CD4-positive, alpha-beta memory T cell (primary cell): Measurements from ENCODE around the gene BCORL1. TPM values are rescaled to one million over a fixed set of nuclear protein-coding genes. Genes with fewer than 3 reads are reported as not detected.

ENCODE experiments used
- CTCF ChIA-PET: fragments of 350-600 bp; sonication (Branson Sonifier 250); formaldehyde crosslinking; loops from one replicate; lab custom pipeline; 2021; ENCODE audit warnings: inconsistent platforms; ENCODE audit not compliant: partially characterized antibody; lab: Charles Lee
- POLR2A ChIA-PET: fragments of 350-600 bp; sonication (Branson Sonifier 250); formaldehyde crosslinking; loops from one replicate; lab custom pipeline; 2021; ENCODE audit not compliant: partially characterized antibody; lab: Charles Lee
- DNase-seq, 5 donors: peaks; one replicate each; pipeline versions ENCODE4 v3.0.0 to v3.0.0-alpha.2; 2020 to 2022; ENCODE audit warnings: mixed read lengths in 1 of 5
- H3K27ac ChIP-seq: one replicate; pipeline ENCODE4 v1.7.0; 2013; ENCODE audit warnings: low read depth, low read length
- H3K27me3 ChIP-seq: 2 replicates; pipeline ENCODE4 v1.7.0; 2013; ENCODE audit warnings: mild to moderate bottlenecking, low read length, moderate library complexity; ENCODE audit not compliant: insufficient read depth
- H3K36me3 ChIP-seq: 2 replicates; pipeline ENCODE4 v1.7.0; 2013; ENCODE audit warnings: mild to moderate bottlenecking, low read length, moderate library complexity; ENCODE audit not compliant: insufficient read depth
- H3K4me1 ChIP-seq: 2 replicates; pipeline ENCODE4 v1.7.0; 2013; ENCODE audit warnings: mild to moderate bottlenecking, low read length, moderate library complexity; ENCODE audit not compliant: insufficient read depth
- H3K4me3 ChIP-seq, 2 donors: one replicate each; pipeline ENCODE4 v1.7.0; 2013; ENCODE audit warnings: low read length in 2 of 2, mild to moderate bottlenecking in 1 of 2
- H3K9me3 ChIP-seq, 2 donors: one replicate each; pipeline ENCODE4 v1.7.0; 2013; ENCODE audit warnings: low read length in 2 of 2, control low read depth in 1 of 2; ENCODE audit not compliant: control insufficient read depth in 1 of 2
- H3K27ac Mint-ChIP-seq, 7 donors: one replicate each; pipeline ENCODE4 v1.8.0; 2020 to 2021; ENCODE audit warnings: mixed read lengths in 7 of 7, mild to moderate bottlenecking in 6 of 7, inconsistent platforms in 3 of 7, moderate library complexity in 3 of 7
- H3K27me3 Mint-ChIP-seq, 2 donors: one replicate each; pipeline ENCODE4 v1.8.0; 2020 to 2021; ENCODE audit warnings: mixed read lengths in 2 of 2
- H3K36me3 Mint-ChIP-seq, 2 donors: one replicate each; pipeline ENCODE4 v1.8.0; 2020 to 2021; ENCODE audit warnings: mixed read lengths in 2 of 2, inconsistent platforms in 1 of 2, mild to moderate bottlenecking in 1 of 2
- H3K4me1 Mint-ChIP-seq, 4 donors: one replicate each; pipeline ENCODE4 v1.8.0; 2020 to 2021; ENCODE audit warnings: mixed read lengths in 4 of 4, mild to moderate bottlenecking in 1 of 4
- H3K4me3 Mint-ChIP-seq, 8 donors: one replicate each; pipeline ENCODE4 v1.8.0; 2020 to 2021; ENCODE audit warnings: mixed read lengths in 8 of 8, mild to moderate bottlenecking in 7 of 8, moderate library complexity in 6 of 8, inconsistent platforms in 3 of 8
- H3K9me3 Mint-ChIP-seq, 8 donors: one replicate each; pipeline ENCODE4 v1.8.0; 2020 to 2021; ENCODE audit warnings: mixed read lengths in 8 of 8, mild to moderate bottlenecking in 5 of 8, inconsistent platforms in 3 of 8, moderate library complexity in 1 of 8
- intact Hi-C: fragments of 100-400 bp; cut with micrococcal nuclease; formaldehyde crosslinking; loops from one replicate; pipeline ENCODE4 v1.15.1; 2023
- polyA plus RNA-seq, 2 donors: library from polyadenylated mRNA; unstranded; fragments of 300-500 nt; fragmentation: Illumina TruSeq; gene quantifications; one replicate each; pipeline ENCODE4 v1.2.3, GENCODE V29; 2021
- total RNA-seq, 2 experiments: library from RNA; stranded (reverse); gene quantifications; one replicate each; pipeline ENCODE4 v1.2.3, GENCODE V29; 2021

The BCORL1 gene
- total and polyA plus RNA-seq, 4 experiments from 2014 or later = 0.09 to 14.2 (median 9.3) TPM

DNA sequence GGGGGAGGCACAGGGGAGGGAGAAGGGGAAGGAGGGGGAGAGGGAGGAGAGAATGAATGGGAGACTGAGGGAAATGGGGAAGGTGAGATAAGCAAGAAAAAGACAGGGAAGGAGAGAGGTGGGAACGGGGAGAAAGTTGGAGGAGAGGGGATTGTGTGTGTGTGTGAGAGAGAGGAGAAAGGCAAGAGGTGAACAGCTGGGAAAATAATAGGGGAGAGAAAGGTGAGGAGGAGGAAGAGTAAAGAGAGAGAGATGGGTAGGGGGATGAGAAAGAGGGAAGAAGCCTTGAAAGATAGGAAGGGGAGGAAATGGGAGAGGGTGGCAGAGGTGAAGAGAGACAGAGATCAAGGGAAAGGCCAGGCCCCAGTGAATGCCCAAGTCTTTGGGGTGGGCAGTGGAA, 20.1 kb downstream of the BCORL1 start:
- ChIA-PET CTCF (interaction anchor here (2.6 kb wide), 1 partner anchor 25 kb away, joined by 8 read pairs; no protein-coding TSS in a partner anchor), POLR2A (no interaction called here)
- no peaks in the 10 kb centered on the region for H3K36me3 ChIP-seq
- H3K36me3 Mint-ChIP-seq = peaks cover 12 to 18% of the 10 kb centered on the region in 2 donors
- H3K9me3 ChIP-seq = no peaks in the 10 kb centered on the region
- DNase-seq = no peak
- no peaks in the 10 kb centered on the region for H3K4me1 ChIP-seq
- no peak overlapping the region for H3K4me3 ChIP-seq
- no peaks in the 10 kb centered on the region for H3K27me3 Mint-ChIP-seq
- H3K27ac ChIP-seq = no peak overlapping the region
- peak overlapping the region in 1 of 7 donors; percentile 57 for H3K27ac Mint-ChIP-seq
- intact Hi-C loops = no loop called here
- peaks cover 0 to 6% (median 0%) of the 10 kb centered on the region in 8 donors for H3K9me3 Mint-ChIP-seq
- no peaks in the 10 kb centered on the region for H3K27me3 ChIP-seq
- H3K4me3 Mint-ChIP-seq = no peak overlapping the region
- peaks cover 0 to 11% (median 4%) of the 10 kb centered on the region in 4 donors for H3K4me1 Mint-ChIP-seq

- peaks cover 0 to 9% (median 4%) of the 10 kb centered on the region in 4 donors for H3K4me1 Mint-ChIP-seq
- peaks cover 0 to 6% (median 0%) of the 10 kb centered on the region in 8 donors for H3K9me3 Mint-ChIP-seq
- POLR2A ChIA-PET = no interaction called here
- Histone ChIP-seq H3K4me1 (no peaks in the 10 kb centered on the region), H3K27ac (no peak overlapping the region), H3K4me3 (no peak overlapping the region), H3K27me3 (no peaks in the 10 kb centered on the region), H3K9me3 (no peaks in the 10 kb centered on the region), H3K36me3 (no peaks in the 10 kb centered on the region)
- H3K27ac Mint-ChIP-seq = no peak overlapping the region
- no peaks in the 10 kb centered on the region for H3K27me3 Mint-ChIP-seq
- intact Hi-C loops = no loop called here
- no peak for DNase-seq
- CTCF ChIA-PET = interaction anchor here (1.0 kb wide), 1 partner anchor 23 kb away, joined by 3 read pairs; no protein-coding TSS in a partner anchor
- H3K36me3 Mint-ChIP-seq = peaks cover 17 to 24% of the 10 kb centered on the region in 2 donors
- H3K4me3 Mint-ChIP-seq = no peak overlapping the region
These were observed 22.8 kb downstream of the BCORL1 start for GRCh38 chrX:130005089-130005807.

DNA sequence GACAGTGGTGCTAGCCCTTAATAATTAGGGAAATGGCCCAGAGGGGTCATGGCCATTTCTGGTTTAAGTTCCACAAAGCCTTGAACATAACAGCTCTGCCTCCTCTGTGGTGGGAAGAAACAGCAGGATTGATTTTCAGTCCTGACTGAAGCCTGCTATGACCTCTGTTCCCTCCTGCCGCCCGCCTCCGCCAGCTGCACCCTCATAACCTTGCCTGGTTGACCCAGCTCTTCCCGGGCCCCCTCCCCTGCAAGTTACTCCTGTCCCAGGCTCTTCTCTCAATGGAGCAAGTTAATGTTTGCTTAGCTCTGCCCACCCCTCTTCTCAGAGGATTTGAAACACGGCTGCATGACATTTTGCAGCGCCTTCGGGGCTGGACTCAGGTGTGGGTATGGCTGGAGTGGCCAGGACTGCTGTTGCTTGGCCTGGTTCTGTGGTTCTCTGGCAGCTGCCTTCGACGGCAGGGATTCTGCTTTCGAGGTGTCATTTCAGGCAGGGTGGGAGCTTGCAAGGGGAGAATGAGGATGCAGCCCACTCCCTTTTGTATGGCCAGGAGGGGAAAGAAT, 27.3 kb downstream of the BCORL1 start:
- H3K36me3 Mint-ChIP-seq = peaks cover 29 to 30% of the 10 kb centered on the region in 2 donors
- DNase-seq = no peak
- CTCF ChIA-PET = no interaction called here
- Histone ChIP-seq H3K9me3 (no peaks in the 10 kb centered on the region), H3K4me3 (no peak overlapping the region), H3K36me3 (no peaks in the 10 kb centered on the region), H3K27me3 (no peaks in the 10 kb centered on the region), H3K27ac (no peak overlapping the region), H3K4me1 (no peaks in the 10 kb centered on the region)
- H3K4me1 Mint-ChIP-seq = no peaks in the 10 kb centered on the region
- no peak overlapping the region for H3K27ac Mint-ChIP-seq
- H3K4me3 Mint-ChIP-seq = no peak overlapping the region
- peaks cover 0 to 2% (median 0%) of the 10 kb centered on the region in 8 donors for H3K9me3 Mint-ChIP-seq
- POLR2A ChIA-PET = no interaction called here
- no peaks in the 10 kb centered on the region for H3K27me3 Mint-ChIP-seq
- intact Hi-C loops = no loop called here

DNA sequence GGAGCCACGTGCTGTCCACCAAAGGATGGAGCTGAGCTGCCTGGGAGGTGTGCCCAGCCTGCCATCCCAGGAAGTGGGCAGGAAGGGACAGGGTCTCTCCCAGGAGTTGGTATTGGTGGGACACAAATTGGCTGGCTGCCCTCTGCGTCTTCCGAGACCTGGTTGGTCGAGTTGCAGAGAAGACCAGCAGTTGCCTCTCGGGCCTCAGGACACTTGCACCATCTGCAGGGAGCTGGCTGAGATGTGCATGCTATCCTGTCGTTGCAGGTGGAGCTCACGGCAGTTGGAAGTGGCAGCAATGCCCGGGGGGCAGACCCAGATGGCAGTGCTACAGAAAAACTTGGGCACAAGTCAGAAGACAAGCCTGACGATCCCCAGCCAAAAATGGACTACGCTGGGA, 30.2 kb downstream of the BCORL1 start:
- Mint-ChIP-seq H3K9me3 (no peaks in the 10 kb centered on the region), H3K27me3 (no peaks in the 10 kb centered on the region), H3K4me1 (peaks cover 0 to 4% (median 0%) of the 10 kb centered on the region in 4 donors), H3K4me3 (no peak overlapping the region), H3K27ac (peak overlapping the region in 1 of 7 donors; percentile 31), H3K36me3 (peaks cover 12 to 31% of the 10 kb centered on the region in 2 donors)
- no peak for DNase-seq
- POLR2A ChIA-PET = no interaction called here
- no peak overlapping the region for H3K27ac ChIP-seq
- CTCF ChIA-PET = interaction anchor here (1.3 kb wide), 1 partner anchor 12 kb away, joined by 4 read pairs; no protein-coding TSS in a partner anchor
- no peak overlapping the region for H3K4me3 ChIP-seq
- no peaks in the 10 kb centered on the region for H3K4me1 ChIP-seq
- H3K9me3 ChIP-seq = no peaks in the 10 kb centered on the region
- H3K27me3 ChIP-seq = no peaks in the 10 kb centered on the region
- H3K36me3 ChIP-seq = no peaks in the 10 kb centered on the region
- intact Hi-C loops = no loop called here

DNA sequence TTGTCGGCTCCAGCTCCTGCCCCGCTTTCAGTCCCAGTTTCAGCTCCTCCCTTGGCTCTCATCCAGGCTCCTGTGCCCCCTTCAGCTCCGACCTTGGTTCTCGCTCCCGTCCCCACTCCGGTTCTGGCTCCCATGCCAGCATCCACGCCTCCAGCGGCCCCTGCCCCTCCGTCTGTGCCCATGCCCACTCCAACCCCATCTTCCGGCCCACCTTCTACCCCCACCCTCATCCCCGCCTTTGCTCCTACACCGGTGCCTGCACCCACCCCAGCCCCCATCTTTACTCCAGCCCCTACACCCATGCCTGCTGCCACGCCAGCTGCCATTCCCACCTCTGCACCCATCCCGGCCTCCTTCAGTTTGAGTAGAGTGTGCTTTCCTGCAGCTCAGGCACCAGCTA, 31.2 kb downstream of the BCORL1 start:
- H3K27me3 Mint-ChIP-seq = no peaks in the 10 kb centered on the region
- POLR2A ChIA-PET = no interaction called here
- H3K4me3 Mint-ChIP-seq = no peak overlapping the region

GRCh38 chrX:130014356-130014755, 31.9 kb downstream of the BCORL1 start:
- no peaks in the 10 kb centered on the region for H3K4me1 ChIP-seq
- H3K9me3 ChIP-seq = no peaks in the 10 kb centered on the region
- no peak for DNase-seq
- H3K4me3 Mint-ChIP-seq = no peak overlapping the region
- H3K4me1 Mint-ChIP-seq = peaks cover 0 to 4% (median 0%) of the 10 kb centered on the region in 4 donors
- intact Hi-C loops = no loop called here
- H3K9me3 Mint-ChIP-seq = no peaks in the 10 kb centered on the region
- no peak overlapping the region for H3K27ac ChIP-seq
- H3K27me3 ChIP-seq = no peaks in the 10 kb centered on the region
- peaks cover 6 to 31% of the 10 kb centered on the region in 2 donors for H3K36me3 Mint-ChIP-seq
- CTCF ChIA-PET = interaction anchor here (1.6 kb wide), 1 partner anchor 89 kb away, joined by 5 read pairs; no protein-coding TSS in a partner anchor
- H3K4me3 ChIP-seq = no peak overlapping the region
- POLR2A ChIA-PET = no interaction called here
- H3K27me3 Mint-ChIP-seq = no peaks in the 10 kb centered on the region
- no peaks in the 10 kb centered on the region for H3K36me3 ChIP-seq
- no peak overlapping the region for H3K27ac Mint-ChIP-seq

More for the DNA sequence above, 31.2 kb downstream of the BCORL1 start:
- H3K27me3 ChIP-seq = no peaks in the 10 kb centered on the region
- intact Hi-C loops = no loop called here
- no peak for DNase-seq
- H3K4me1 Mint-ChIP-seq = peaks cover 0 to 4% (median 0%) of the 10 kb centered on the region in 4 donors
- H3K27ac ChIP-seq = no peak overlapping the region
- H3K36me3 ChIP-seq = no peaks in the 10 kb centered on the region
- H3K27ac Mint-ChIP-seq = no peak overlapping the region
- H3K4me1 ChIP-seq = no peaks in the 10 kb centered on the region
- CTCF ChIA-PET = interaction anchor here (0.9 to 1.6 kb wide), 2 partner anchors 88 to 91 kb away, joined by 3 to 5 read pairs; no protein-coding TSS in a partner anchor
- H3K9me3 Mint-ChIP-seq = no peaks in the 10 kb centered on the region
- no peaks in the 10 kb centered on the region for H3K9me3 ChIP-seq
- H3K36me3 Mint-ChIP-seq = peaks cover 9 to 33% of the 10 kb centered on the region in 2 donors
- no peak overlapping the region for H3K4me3 ChIP-seq

- intact Hi-C loops = no loop called here
- peaks cover 0 to 4% (median 0%) of the 10 kb centered on the region in 4 donors for H3K4me1 Mint-ChIP-seq
- no peak overlapping the region for H3K4me3 Mint-ChIP-seq
- no peaks in the 10 kb centered on the region for H3K27me3 Mint-ChIP-seq
- Histone ChIP-seq H3K4me3 (no peak overlapping the region), H3K36me3 (no peaks in the 10 kb centered on the region), H3K27me3 (no peaks in the 10 kb centered on the region), H3K27ac (no peak overlapping the region), H3K4me1 (no peaks in the 10 kb centered on the region), H3K9me3 (no peaks in the 10 kb centered on the region)
- H3K36me3 Mint-ChIP-seq = peaks cover 6 to 33% of the 10 kb centered on the region in 2 donors
- no peak overlapping the region for H3K27ac Mint-ChIP-seq
- CTCF ChIA-PET = no interaction called here
- POLR2A ChIA-PET = no interaction called here
- no peak for DNase-seq
- peaks cover 0 to 2% (median 0%) of the 10 kb centered on the region in 8 donors for H3K9me3 Mint-ChIP-seq
These were observed 32.3 kb downstream of the BCORL1 start for GRCh38 chrX:130014770-130015169.
